HepG2 (cell line): ENCODE measurements around the gene CRYBA2. TPM values are rescaled to one million over a fixed set of nuclear protein-coding genes. Genes with fewer than 3 reads are reported as not detected.

Experiments
- AHR ChIP-seq: IDR thresholded peaks from 2 replicates; pipeline ENCODE4 v1.6.1; 2018; ENCODE audit warnings: missing genetic modification reagents, missing compliant biosample characterization
- ATF7-NPFF ChIP-seq: sonication (generic); formaldehyde crosslinking; IDR thresholded peaks from 2 replicates; pipeline ENCODE4 v1.8.1; 2023; ENCODE audit warnings: mild to moderate bottlenecking, low read depth, missing genetic modification reagents, moderate library complexity
- BCLAF1 ChIP-seq: fragments of 450-650 bp; IDR thresholded peaks from 2 replicates; pipeline ENCODE4 v1.6.1; 2017; ENCODE audit warnings: mild to moderate bottlenecking
- FUBP1 ChIP-seq: sonication (generic); formaldehyde crosslinking; IDR thresholded peaks from 2 replicates; pipeline ENCODE4 v1.5.1; 2020; ENCODE audit warnings: missing genetic modification reagents, mild to moderate bottlenecking, borderline replicate concordance
- KAT7 ChIP-seq: IDR thresholded peaks from 2 replicates; pipeline ENCODE4 v1.6.1; 2018; ENCODE audit warnings: borderline replicate concordance, missing compliant biosample characterization
- MAZ ChIP-seq, 2 experiments: sonication (generic) in 1 of 2; formaldehyde crosslinking in 1 of 2; IDR thresholded peaks; 2 replicates each; pipeline versions ENCODE4 v1.5.0 to v1.6.1; 2012 to 2020; ENCODE audit warnings: low read depth in 2 of 2, mild to moderate bottlenecking in 2 of 2, borderline replicate concordance in 1 of 2, improper control_type of control experiment in 1 of 2, low read length in 1 of 2, missing genetic modification reagents in 1 of 2, moderate library complexity in 1 of 2
- MIER2 ChIP-seq: IDR thresholded peaks from 2 replicates; pipeline ENCODE4 v1.6.1; 2016; ENCODE audit warnings: missing biosample characterization, missing genetic modification reagents
- PHF20 ChIP-seq: sonication (generic); formaldehyde crosslinking; IDR thresholded peaks from 2 replicates; pipeline ENCODE4 v1.5.0; 2020; ENCODE audit warnings: mild to moderate bottlenecking, missing genetic modification reagents
- RFXANK ChIP-seq: IDR thresholded peaks from 2 replicates; pipeline ENCODE4 v1.6.1; 2016
- SMAD1 ChIP-seq: sonication (generic); formaldehyde crosslinking; IDR thresholded peaks from 2 replicates; pipeline ENCODE4 v1.4.0; 2020; ENCODE audit warnings: missing genetic modification reagents, low read depth, mild to moderate bottlenecking, borderline replicate concordance
- SMC3 ChIP-seq: IDR thresholded peaks from 2 replicates; pipeline ENCODE4 v1.6.1; 2011; ENCODE audit warnings: low read length, improper control_type of control experiment
- SOX13 ChIP-seq, 3 experiments: fragments of 450-650 bp in 1 of 3; sonication (generic) in 1 of 3; formaldehyde crosslinking in 1 of 3; IDR thresholded peaks in 2 of 3; conservative IDR thresholded peaks in 1 of 3; 2 replicates each; pipeline versions ENCODE4 v1.5.0 to v1.6.1; 2016 to 2020; ENCODE audit warnings: antibody characterized with exemption in 1 of 3, mild to moderate bottlenecking in 1 of 3, missing compliant biosample characterization in 1 of 3, missing genetic modification reagents in 1 of 3, moderate library complexity in 1 of 3
- SRY ChIP-seq: sonication (generic); formaldehyde crosslinking; IDR thresholded peaks from 2 replicates; pipeline ENCODE4 v1.8.0; 2022; ENCODE audit warnings: mild to moderate bottlenecking, missing genetic modification reagents
- THRA ChIP-seq: sonication (generic); formaldehyde crosslinking; IDR thresholded peaks from 2 replicates; pipeline ENCODE4 v1.4.0; 2020; ENCODE audit warnings: missing genetic modification reagents, borderline replicate concordance
- TRAFD1 ChIP-seq: sonication (generic); formaldehyde crosslinking; IDR thresholded peaks from 2 replicates; pipeline ENCODE4 v1.5.1; 2020; ENCODE audit warnings: missing genetic modification reagents, mild to moderate bottlenecking, borderline replicate concordance
- TRIM22 ChIP-seq: fragments of 450-650 bp; IDR thresholded peaks from 2 replicates; pipeline ENCODE4 v1.6.1; 2017
- ZNF546 ChIP-seq: sonication (generic); formaldehyde crosslinking; conservative IDR thresholded peaks from 2 replicates; pipeline ENCODE4 v1.8.1; 2023; ENCODE audit warnings: mild to moderate bottlenecking, missing genetic modification reagents
- ZNF639 ChIP-seq: conservative IDR thresholded peaks from 2 replicates; pipeline ENCODE4 v1.6.1; 2018; ENCODE audit warnings: missing genetic modification reagents
- ZSCAN12 ChIP-seq: sonication (generic); formaldehyde crosslinking; IDR thresholded peaks from 2 replicates; pipeline ENCODE4 v1.9.0; 2021; ENCODE audit warnings: mild to moderate bottlenecking, missing genetic modification reagents
- polyA plus RNA-seq, 8 experiments: library from polyadenylated mRNA; depleted of rRNA in 3 of 8; stranded (reverse) in 7 of 8; unstranded in 1 of 8; fragments of >200 nt; fragmentation: Illumina TruSeq in 4 of 8; extraction: Trizol in 4 of 8; gene quantifications; 2 replicates each; pipeline versions ENCODE4 v1.2.1 to v1.2.3, GENCODE V29; 2011 to 2016; ENCODE audit warnings: low read depth in 4 of 8, missing spikeins in 1 of 8, mixed read lengths in 1 of 8; ENCODE audit not compliant: insufficient read depth in 1 of 8
- total RNA-seq, 5 experiments: library from RNA; depleted of rRNA; stranded (reverse); fragments of >200 nt; fragmentation: Illumina TruSeq; extraction: Trizol; gene quantifications; 2 replicates each; pipeline ENCODE4 v1.2.3, GENCODE V29; 2016; ENCODE audit warnings: low read depth in 1 of 5

The CRYBA2 gene
- total and polyA plus RNA-seq, 2 of the 13 experiments (the other 11 are each of a cell fraction or from before 2014, with no cell fraction given) = not detected

- TF ChIP-seq ZSCAN12 (CRISPR knock-in tag) (no peak), ATF7-NPFF (CRISPR knock-in tag) (no peak), PHF20 (CRISPR knock-in tag) (no peak), KAT7 (no peak), ZNF546 (CRISPR knock-in tag) (no peak), SMC3 (peak; percentile 79), ZNF639 (no peak), MIER2 (CRISPR knock-in tag) (peak; percentile 82; the same call in 1 of the 2 replicates), AHR (CRISPR knock-in tag) (peak; percentile 89; the same call in 1 of the 2 replicates), FUBP1 (CRISPR knock-in tag) (no peak), SMAD1 (no peak), RFXANK (no peak), SOX13 (IDR thresholded peaks at IDR 0.05) (no peak), SOX13 (CRISPR knock-in tag; conservative IDR thresholded peaks at IDR 0.05 in 1 of 2, IDR thresholded peaks at IDR 0.05 in 1 of 2) (0 out of 4 replicates have a peak, but pooled peaks of 1 of the 2 experiments have one; percentile 27), MAZ (IDR thresholded peaks at IDR 0.05; ENCODE audit: borderline replicate concordance, low read depth, low read length) (peak; percentile 75; the same call in 1 of the 2 replicates), MAZ (CRISPR knock-in tag; IDR thresholded peaks at IDR 0.05; ENCODE audit: low read depth) (no peak; the same call in 1 of the 2 replicates), THRA (peak; percentile 65; the same call in 1 of the 2 replicates), TRAFD1 (no peak), BCLAF1 (no peak), TRIM22 (no peak), SRY (CRISPR knock-in tag) (no peak)
Observed at GRCh38 chr2:219029829-219030165, 36.6 kb upstream of the CRYBA2 start (continued).
